OCI-LY3 (cell line): ENCODE results near the gene DRD4.

Experiments
- CTCF ChIP-seq: fragments of 200-600, 300-600 bp; sonication (generic); IDR thresholded peaks from 2 replicates; pipeline ENCODE4 v1.5.1; 2014; ENCODE audit warnings: antibody characterized with exemption, low read length, low read depth
- EZH2phosphoT487 ChIP-seq: fragments of 200-600 bp; shearing (Covaris generic); IDR thresholded peaks from 2 replicates; pipeline ENCODE4 v1.6.1; 2018; ENCODE audit warnings: antibody characterized with exemption, mixed run types, low read depth

- no peak for TF ChIP-seq CTCF
- no peak for TF ChIP-seq EZH2phosphoT487
These were observed 23.8 kb downstream of the DRD4 start for GRCh38 chr11:660681-661444.
